Measurements from ENCODE around the gene ENO4.

Gene ENO4

DNA sequence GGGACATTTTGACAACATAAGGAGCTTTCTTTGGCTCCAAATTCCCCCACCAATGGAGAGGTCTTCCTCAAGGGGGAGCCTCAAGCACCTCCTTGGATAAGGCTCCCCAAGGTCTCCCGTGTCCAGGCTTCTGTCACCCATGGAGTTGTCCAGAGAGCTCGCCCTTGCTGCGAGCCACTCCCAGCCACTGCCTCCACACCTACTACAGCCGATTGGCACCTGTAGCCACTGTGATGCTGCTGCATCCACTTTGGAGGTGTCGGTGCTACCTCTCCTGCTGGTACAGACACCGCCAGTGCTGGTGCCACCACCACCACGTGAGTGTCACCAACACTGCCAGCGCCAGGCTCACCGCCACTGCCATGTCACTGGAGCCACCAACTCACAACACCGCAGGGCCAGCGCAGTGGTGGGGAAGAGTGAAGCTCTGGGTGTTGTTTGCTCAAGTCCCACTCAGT, 22.1 kb upstream of the ENO4 start:
- DNase-seq (ENCODE audit: low read depth, low spot score): no peak
- in situ Hi-C loops (cut with HindIII; ENCODE audit: low sequenced_read_pairs): no loop called here
- H3K4me3 ChIP-seq (ENCODE audit: low read depth, low read length): no peak overlapping the region
- TF ChIP-seq, protein P1, sequence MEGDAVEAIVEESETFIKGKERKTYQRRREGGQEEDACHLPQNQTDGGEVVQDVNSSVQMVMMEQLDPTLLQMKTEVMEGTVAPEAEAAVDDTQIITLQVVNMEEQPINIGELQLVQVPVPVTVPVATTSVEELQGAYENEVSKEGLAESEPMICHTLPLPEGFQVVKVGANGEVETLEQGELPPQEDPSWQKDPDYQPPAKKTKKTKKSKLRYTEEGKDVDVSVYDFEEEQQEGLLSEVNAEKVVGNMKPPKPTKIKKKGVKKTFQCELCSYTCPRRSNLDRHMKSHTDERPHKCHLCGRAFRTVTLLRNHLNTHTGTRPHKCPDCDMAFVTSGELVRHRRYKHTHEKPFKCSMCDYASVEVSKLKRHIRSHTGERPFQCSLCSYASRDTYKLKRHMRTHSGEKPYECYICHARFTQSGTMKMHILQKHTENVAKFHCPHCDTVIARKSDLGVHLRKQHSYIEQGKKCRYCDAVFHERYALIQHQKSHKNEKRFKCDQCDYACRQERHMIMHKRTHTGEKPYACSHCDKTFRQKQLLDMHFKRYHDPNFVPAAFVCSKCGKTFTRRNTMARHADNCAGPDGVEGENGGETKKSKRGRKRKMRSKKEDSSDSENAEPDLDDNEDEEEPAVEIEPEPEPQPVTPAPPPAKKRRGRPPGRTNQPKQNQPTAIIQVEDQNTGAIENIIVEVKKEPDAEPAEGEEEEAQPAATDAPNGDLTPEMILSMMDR (IDR thresholded peaks at IDR 0.05; ENCODE audit: low read depth, low read length): no peak

DNA sequence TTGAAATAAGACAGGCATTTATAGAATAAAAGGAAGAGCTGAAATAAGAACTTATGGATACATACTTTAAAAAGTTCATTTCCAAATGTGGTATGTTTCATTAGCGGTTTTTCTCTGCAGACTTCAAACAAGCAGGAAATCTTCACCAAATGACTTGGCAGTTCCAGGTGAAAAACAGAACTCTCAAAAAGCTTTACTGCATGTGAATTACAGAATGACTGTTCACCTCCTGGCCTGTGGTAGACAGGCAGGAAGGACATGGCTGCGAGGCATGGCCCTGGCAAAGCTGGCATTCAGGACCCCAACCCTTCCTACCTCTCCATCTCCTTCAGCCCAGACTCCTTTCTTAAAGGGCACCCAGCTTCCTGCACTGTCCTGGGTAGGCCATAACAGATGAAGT, 21.2 kb upstream of the ENO4 start:
- in situ Hi-C loops (cut with HindIII; ENCODE audit: low sequenced_read_pairs): no loop called here
- DNase-seq (ENCODE audit: low read depth, low spot score): no peak
- TF ChIP-seq, protein P1 (IDR thresholded peaks at IDR 0.05; ENCODE audit: low read depth, low read length): no peak
- no peak overlapping the region for H3K4me3 ChIP-seq (ENCODE audit: low read depth, low read length)

DNA sequence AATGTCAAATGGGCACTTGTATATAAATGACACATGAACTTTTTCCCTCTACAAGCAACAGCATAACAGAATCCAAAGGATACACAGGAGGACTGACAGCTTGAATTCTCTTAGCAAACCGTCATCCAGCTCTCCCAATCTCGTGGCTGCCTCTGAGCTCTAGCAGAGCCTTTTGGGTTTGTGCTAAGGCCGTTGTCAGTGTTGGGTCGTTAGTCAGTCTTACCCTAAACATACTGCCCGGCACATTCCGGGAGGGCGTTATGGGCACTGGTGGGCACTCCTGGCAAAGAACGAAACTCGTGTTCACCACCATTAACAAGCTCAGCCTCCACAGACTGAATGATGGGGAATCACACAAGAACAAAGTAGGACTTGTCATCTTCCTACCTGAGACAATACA, 19.6 kb upstream of the ENO4 start:
- H3K4me3 ChIP-seq (ENCODE audit: low read depth, low read length): no peak overlapping the region
- no peak for DNase-seq (ENCODE audit: low read depth, low spot score)
- in situ Hi-C loops (cut with HindIII; ENCODE audit: low sequenced_read_pairs): no loop called here
- TF ChIP-seq, protein P1 (IDR thresholded peaks at IDR 0.05; ENCODE audit: low read depth, low read length): no peak

DNA sequence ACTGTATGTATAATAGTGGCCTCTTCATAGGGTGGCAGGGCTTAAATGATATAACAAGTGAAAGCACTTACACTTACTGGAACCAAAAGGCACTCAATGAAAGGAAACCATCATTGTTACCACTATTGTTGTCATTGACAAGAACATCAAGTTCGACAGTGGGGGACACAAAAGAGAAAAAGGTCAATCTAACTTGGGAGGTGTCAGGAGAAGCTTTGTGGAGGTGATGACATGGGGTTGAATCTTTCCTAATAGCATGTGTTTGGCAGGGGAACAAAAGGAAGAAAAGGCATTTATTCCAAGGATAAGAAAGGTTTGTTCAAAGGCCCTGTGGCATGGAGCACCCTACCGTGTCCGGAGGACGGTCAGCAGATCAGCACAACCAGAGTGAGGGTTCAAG, 18.2 kb upstream of the ENO4 start:
- TF ChIP-seq, protein P1 (IDR thresholded peaks at IDR 0.05; ENCODE audit: low read depth, low read length): no peak
- no peak for DNase-seq (ENCODE audit: low read depth, low spot score)
- H3K4me3 ChIP-seq (ENCODE audit: low read depth, low read length): no peak overlapping the region
- in situ Hi-C loops (cut with HindIII; ENCODE audit: low sequenced_read_pairs): no loop called here

DNA sequence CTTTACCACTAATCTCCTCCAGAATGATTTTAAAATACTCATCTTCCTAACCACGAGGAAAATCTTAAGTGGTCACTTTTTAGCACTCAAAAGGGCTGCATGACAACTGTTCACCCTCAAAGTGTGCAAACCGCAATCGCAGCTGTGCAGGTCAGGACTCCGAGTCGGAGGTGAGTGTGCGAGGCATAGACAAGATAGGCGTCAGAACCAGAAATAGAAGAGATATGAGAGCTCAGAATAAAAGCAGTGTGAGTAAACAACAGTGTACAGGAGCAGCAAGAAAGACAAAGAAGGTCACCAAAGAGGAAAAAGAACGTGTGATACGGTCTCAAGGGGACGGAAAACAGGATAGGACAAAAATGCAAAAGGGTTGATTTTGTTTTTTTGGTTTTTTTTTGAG, 17.5 kb upstream of the ENO4 start:
- in situ Hi-C loops (cut with HindIII; ENCODE audit: low sequenced_read_pairs): no loop called here
- TF ChIP-seq, protein P1 (IDR thresholded peaks at IDR 0.05; ENCODE audit: low read depth, low read length): no peak
- DNase-seq (ENCODE audit: low read depth, low spot score): no peak
- no peak overlapping the region for H3K4me3 ChIP-seq (ENCODE audit: low read depth, low read length)

DNA sequence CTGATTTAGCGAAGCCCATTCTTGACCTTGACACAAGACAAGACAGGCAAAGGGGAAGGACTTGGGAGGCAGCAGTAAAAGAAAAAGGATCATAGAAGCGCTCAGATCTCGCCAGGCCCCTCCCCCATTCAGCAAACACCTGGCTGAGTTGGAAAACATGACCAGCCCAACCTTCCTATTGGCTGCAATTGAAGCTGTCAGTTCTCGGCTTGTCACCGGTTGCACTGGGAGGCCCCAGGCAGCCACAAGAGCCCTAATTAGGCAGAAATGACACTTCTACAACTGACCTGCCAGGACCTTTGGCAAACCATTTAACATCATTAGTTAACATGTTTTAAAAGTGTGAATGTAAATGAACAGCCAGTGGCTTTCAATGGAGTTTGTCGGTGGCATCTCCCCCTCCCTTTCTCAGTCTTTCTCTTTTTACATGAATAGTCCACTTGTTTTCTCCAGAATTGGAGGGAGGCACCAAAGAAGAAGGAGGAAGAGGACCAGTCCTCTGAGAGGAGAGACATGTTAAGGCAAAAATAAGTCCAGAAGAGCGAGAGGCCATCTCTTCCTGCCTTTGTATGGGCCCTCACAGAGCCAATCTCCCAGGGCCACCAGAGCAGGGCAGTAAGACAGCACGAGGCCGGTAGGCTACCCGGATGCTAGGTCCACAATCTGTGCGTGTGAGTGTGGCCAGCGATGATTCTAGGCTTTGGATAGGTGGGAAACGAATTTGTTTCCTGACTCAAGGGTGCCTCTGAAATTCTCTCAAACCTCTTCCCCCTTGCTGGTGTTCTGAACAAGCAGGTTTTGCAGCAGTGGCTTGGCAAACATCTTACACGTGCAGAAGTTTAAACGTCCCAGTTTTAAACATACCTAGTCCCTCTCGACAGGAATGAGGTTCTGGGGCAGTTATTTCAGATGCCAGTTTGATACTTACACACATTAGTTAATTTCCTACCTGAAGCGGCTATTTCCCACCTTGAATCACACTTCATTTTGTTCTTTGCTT, 15.0 kb upstream of the ENO4 start:
- H3K4me3 ChIP-seq (ENCODE audit: low read depth, low read length): no peak overlapping the region
- TF ChIP-seq, protein P1 (IDR thresholded peaks at IDR 0.05; ENCODE audit: low read depth, low read length): no peak
- no peak for DNase-seq (ENCODE audit: low read depth, low spot score)
- in situ Hi-C loops (cut with HindIII; ENCODE audit: low sequenced_read_pairs): no loop called here

Measured in astrocyte of the spinal cord (primary cell).